ENCODE data around the gene ARL3. TPM values are rescaled to one million over a fixed set of nuclear protein-coding genes. Genes with fewer than 3 reads are reported as not detected.

Gene ARL3
- polyA plus RNA-seq, 4 donors = 28.1 to 35.7 (median 30.1) TPM

DNA sequence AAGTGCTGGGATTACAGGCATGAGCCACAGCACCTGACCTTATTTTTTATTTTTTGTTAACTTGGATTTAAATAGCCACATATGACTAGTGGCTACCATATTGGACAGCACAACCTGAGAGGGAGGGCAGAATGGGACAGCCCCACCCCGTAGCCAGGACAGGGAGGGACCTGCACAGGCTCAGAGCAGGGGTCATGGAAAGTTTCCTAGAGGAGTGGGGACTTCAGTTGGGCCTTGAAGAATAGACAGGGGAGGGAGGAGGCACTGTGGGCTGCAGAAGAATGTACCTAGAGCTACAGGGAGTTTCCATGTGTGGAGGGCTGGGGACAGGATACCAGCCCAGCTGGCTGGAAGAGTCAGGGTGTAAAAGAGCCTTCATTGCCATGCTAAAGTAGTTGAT lies 61.1 kb downstream of the ARL3 start:
- DNase-seq (ENCODE audit: low read depth in 4 of 4, low spot score in 2 of 4) = no peak

GRCh38 chr10:102652170-102652916 lies 61.9 kb downstream of the ARL3 start:
- no peak for DNase-seq (ENCODE audit: low read depth in 4 of 4, low spot score in 2 of 4)

- no peak for DNase-seq (ENCODE audit: low read depth in 4 of 4, low spot score in 2 of 4)
Measured at GRCh38 chr10:102651455-102652169, 62.6 kb downstream of the ARL3 start.

- no peak for DNase-seq (ENCODE audit: low read depth in 4 of 4, low spot score in 2 of 4)
Measured at GRCh38 chr10:102650655-102651454, 63.3 kb downstream of the ARL3 start.

DNA sequence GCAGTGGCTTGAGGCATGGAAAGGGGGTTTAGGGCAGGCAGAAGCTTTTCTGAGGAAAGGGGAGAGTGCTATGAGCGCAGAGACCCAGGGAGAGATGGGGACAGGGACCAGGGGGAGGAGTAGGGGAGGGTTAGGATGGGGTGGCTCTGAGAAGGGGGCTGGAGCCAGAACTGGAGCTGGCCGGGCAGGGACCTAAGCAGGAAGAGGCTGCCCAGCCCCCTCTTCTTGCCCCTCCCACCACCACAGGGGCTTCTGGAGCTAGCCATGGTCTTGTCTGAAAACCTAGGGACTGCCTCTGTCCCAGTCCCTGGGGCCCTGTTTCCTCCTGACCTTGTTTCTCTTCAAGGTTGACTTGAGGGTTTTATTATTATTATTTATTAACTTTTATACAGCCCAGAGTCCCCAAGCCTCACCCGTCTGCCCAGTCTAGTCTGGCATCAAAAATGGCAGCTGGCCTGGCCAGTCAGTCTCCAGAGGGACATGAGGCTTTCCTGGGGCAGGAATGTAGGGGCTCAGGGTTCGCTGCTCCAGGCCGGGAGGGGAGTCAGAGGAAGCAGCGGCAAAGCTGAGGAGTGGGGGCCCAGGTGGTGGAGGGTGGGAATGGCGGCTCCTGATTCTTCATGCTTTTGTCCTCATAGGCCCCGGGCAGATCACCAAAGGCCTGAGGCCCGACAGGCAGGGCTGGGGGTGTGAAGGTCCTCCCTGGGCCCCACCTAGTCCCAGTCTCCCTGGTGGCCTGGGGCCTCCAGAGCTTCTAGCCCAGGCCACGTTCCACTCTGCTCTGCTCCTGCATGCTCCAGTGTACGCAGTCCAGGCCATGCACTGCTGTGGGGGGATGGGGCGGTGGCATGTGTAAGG lies 64.2 kb downstream of the ARL3 start:
- no peak for DNase-seq (ENCODE audit: low read depth in 4 of 4, low spot score in 2 of 4)

GRCh38 chr10:102648889-102649796 lies 65.1 kb downstream of the ARL3 start:
- DNase-seq (ENCODE audit: low read depth in 4 of 4, low spot score in 2 of 4) = no peak

GRCh38 chr10:102648269-102648888 lies 65.8 kb downstream of the ARL3 start:
- DNase-seq (ENCODE audit: low read depth in 4 of 4, low spot score in 2 of 4) = no peak

DNA sequence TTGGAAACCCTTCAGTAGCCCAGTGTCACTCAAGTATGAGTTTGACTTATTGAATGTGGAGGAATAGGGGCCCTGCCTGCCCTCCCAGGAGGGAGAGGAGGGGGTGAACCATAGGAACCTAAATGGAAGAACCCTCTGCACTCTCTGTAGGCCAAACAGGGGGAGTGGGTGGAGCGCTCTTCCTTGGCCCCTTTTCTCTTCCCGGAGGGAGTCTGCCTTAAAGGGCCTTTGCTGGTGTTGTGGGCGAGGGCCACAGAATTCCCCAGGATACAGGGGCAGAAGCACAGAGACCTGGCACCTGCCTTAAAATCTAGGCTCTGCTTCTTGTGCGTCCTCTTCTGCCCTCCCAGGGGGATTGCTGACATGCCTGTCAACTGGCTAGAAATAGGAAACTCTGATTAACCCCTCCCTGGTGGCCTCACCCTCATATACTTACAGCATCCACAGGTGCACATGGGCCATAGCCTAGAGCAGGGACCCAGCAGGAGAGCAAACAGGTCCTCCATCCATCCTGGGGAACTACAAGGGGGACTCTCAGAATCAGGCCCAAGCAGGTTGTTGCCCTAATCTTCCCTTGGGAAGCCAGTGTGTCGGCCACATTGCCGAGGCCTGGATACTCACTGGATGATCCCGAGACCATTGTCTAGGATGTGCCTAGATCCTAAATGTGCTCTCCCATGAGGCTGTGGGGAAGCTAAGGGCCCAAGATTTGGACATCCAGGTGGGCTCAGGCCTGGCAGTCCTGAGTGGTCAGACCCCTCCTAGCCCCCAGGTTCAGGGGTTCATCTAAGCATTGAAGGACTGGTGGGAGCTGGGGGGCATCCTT lies 66.5 kb downstream of the ARL3 start:
- DNase-seq (ENCODE audit: low read depth in 4 of 4, low spot score in 2 of 4) = no peak

GRCh38 chr10:102646610-102647442 lies 67.4 kb downstream of the ARL3 start:
- peak in 1 of 4 donors; percentile 53 for DNase-seq (ENCODE audit: low read depth in 4 of 4, low spot score in 2 of 4)

GRCh38 chr10:102645741-102646609 lies 68.2 kb downstream of the ARL3 start:
- no peak for DNase-seq (ENCODE audit: low read depth in 4 of 4, low spot score in 2 of 4)

- DNase-seq (ENCODE audit: low read depth in 4 of 4, low spot score in 2 of 4) = peak in 1 of 4 donors; percentile 73
Measured at GRCh38 chr10:102645388-102645740, 68.8 kb downstream of the ARL3 start.

- no peak for DNase-seq (ENCODE audit: low read depth in 4 of 4, low spot score in 2 of 4)
Measured at GRCh38 chr10:102644646-102645387, 69.4 kb downstream of the ARL3 start.

- DNase-seq (ENCODE audit: low read depth in 4 of 4, low spot score in 2 of 4) = no peak
Measured at GRCh38 chr10:102644066-102644645, 70.0 kb downstream of the ARL3 start, which contains the start of gene TRIM8. TRIM8 (plus strand) TSS chr10:102644479; CDS start chr10:102644618, 139 bp downstream.

DNA sequence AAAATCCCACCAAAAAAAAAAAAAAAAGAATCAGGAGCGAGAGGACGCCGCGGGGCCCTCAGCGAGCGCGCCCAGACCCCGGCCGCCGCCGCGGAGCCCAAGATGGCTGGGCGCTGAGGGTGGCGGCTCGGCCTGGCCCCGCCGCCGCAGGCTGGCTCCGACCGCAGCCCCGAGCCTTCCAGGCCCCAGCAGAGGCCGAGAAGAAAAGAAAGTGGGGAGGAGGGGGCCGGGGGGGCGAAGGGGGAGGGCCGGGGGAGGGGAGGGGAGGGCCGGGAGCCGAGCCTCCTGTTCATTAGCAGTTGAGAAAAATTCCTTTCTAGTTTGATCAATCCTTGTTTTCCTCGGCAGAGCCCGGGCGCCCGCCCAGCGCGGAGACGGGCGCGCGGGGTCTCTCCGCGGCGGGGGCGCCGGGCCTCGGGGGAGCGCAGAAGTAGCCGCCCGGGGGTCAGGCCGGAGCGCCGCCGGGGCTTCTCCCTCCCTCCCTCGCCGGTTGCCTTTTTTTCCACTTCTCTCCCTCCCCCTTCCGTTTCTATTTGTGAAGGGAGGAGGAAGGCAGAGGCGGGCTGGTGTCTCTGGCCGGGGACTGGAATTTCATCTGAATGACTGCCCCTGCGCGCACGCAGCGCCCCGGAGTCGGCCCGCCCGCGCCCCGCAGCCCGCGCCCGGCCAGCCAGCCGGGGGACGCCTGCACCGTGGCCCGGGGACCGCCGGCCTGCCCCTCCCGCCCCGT lies 70.7 kb downstream of the ARL3 start:
- DNase-seq (ENCODE audit: low read depth in 4 of 4, low spot score in 2 of 4) = no peak

Measured in left renal cortex interstitium (tissue), 4 donors.